VCaP (cell line): ENCODE measurements around the gene CEACAM7.
"Not testable (repeated sequence)": the region's sequence is repeated elsewhere in the genome, so short reads cannot be mapped to it uniquely, and the experiment has no call there.

Source experiments
- H3K27ac ChIP-seq: fragments of 450-650 bp; 2 replicates; pipeline ENCODE4 v1.5.1; 2017
- CTCF ChIP-seq: fragments of 450-650 bp; conservative IDR thresholded peaks from 2 replicates; pipeline ENCODE4 v1.5.1; 2017; ENCODE audit warnings: mild to moderate bottlenecking, moderate library complexity

The CEACAM7 gene

GRCh38 chr19:41682437-41682836 lies 5.6 kb downstream of the CEACAM7 start:
- no peak for TF ChIP-seq CTCF
- no peak overlapping the region for H3K27ac ChIP-seq

- no peak for TF ChIP-seq CTCF
- no peak overlapping the region for H3K27ac ChIP-seq
These were observed 16.6 kb downstream of the CEACAM7 start for GRCh38 chr19:41671486-41671885.

GRCh38 chr19:41670755-41671154 lies 17.3 kb downstream of the CEACAM7 start:
- H3K27ac ChIP-seq, result no peak overlapping the region
- TF ChIP-seq CTCF, result no peak

- TF ChIP-seq CTCF, result no peak
- H3K27ac ChIP-seq, result no peak overlapping the region
These were observed 19.8 kb downstream of the CEACAM7 start for GRCh38 chr19:41668315-41668714.

GRCh38 chr19:41666075-41666474 lies 22.0 kb downstream of the CEACAM7 start:
- H3K27ac ChIP-seq, result no peak overlapping the region
- no peak for TF ChIP-seq CTCF

GRCh38 chr19:41657157-41657556 lies 30.9 kb downstream of the CEACAM7 start:
- no peak overlapping the region for H3K27ac ChIP-seq
- no peak for TF ChIP-seq CTCF

- H3K27ac ChIP-seq, result not testable (repeated sequence)
These were observed 31.3 kb downstream of the CEACAM7 start for GRCh38 chr19:41656756-41657155.

GRCh38 chr19:41652250-41652649 lies 35.8 kb downstream of the CEACAM7 start:
- no peak overlapping the region for H3K27ac ChIP-seq
- TF ChIP-seq CTCF, result no peak
